HG03025 (cell line): ENCODE results near the gene SYT12.
"Not testable (repeated sequence)": the region's sequence is repeated elsewhere in the genome, so short reads cannot be mapped to it uniquely, and the experiment has no call there.

Experiments
- ATAC-seq: cut with Tn5 transposase; IDR thresholded peaks from one replicate; pipeline ENCODE4 v1.9.1; 2021; ENCODE audit warnings: mild to moderate bottlenecking, moderate library complexity; ENCODE audit not compliant: unreplicated experiment, low FRiP score

The SYT12 gene

GRCh38 chr11:67022961-67023956, at the start of gene SYT12:
SYT12 (plus strand) TSS chr11:67023134; CDS start chr11:67030145, 7,011 bp downstream.
- no peak for ATAC-seq

GRCh38 chr11:66973956-66974580, 48.9 kb upstream of the SYT12 start:
- no peak for ATAC-seq

- ATAC-seq, result no peak
Measured at GRCh38 chr11:66974724-66975404, 48.1 kb upstream of the SYT12 start, which contains the start of gene C11orf86. C11orf86 (plus strand) TSS chr11:66975304; CDS start chr11:66975363, 59 bp downstream.

- ATAC-seq, result no peak
Measured at GRCh38 chr11:66975405-66976027, 47.4 kb upstream of the SYT12 start.

GRCh38 chr11:66976028-66976467, 46.9 kb upstream of the SYT12 start:
- no peak for ATAC-seq

- no peak for ATAC-seq
Measured at GRCh38 chr11:66976925-66977324, 46.0 kb upstream of the SYT12 start.

- ATAC-seq, result no peak
Measured at GRCh38 chr11:66978229-66978628, 44.7 kb upstream of the SYT12 start.

GRCh38 chr11:66978717-66979116, 44.2 kb upstream of the SYT12 start:
- no peak for ATAC-seq

GRCh38 chr11:66979336-66979980, 43.5 kb upstream of the SYT12 start:
- ATAC-seq, result no peak

- ATAC-seq, result no peak
Measured at GRCh38 chr11:66981976-66982578, 40.9 kb upstream of the SYT12 start.

- no peak for ATAC-seq
Measured at GRCh38 chr11:66983275-66983924, 39.5 kb upstream of the SYT12 start.

- no peak for ATAC-seq
Measured at GRCh38 chr11:66985508-66986177, 37.3 kb upstream of the SYT12 start.

- ATAC-seq, result no peak
Measured at GRCh38 chr11:66986178-66986545, 36.8 kb upstream of the SYT12 start.

GRCh38 chr11:66987158-66987620, 35.7 kb upstream of the SYT12 start:
- no peak for ATAC-seq

GRCh38 chr11:66987924-66988637, 34.9 kb upstream of the SYT12 start:
- no peak for ATAC-seq

GRCh38 chr11:66988741-66989140, 34.2 kb upstream of the SYT12 start:
- ATAC-seq, result not testable (repeated sequence)

GRCh38 chr11:66989360-66989759, 33.6 kb upstream of the SYT12 start:
- ATAC-seq, result not testable (repeated sequence)

GRCh38 chr11:66992041-66992440, 30.9 kb upstream of the SYT12 start:
- ATAC-seq, result no peak
